HK-2 (cell line): Measurements from ENCODE around the gene PDE1C.
"Not testable (repeated sequence)": the region's sequence is repeated elsewhere in the genome, so short reads cannot be mapped to it uniquely, and the experiment has no call there.

Experiments used
- DNase-seq: peaks from one replicate; pipeline ENCODE4 v3.0.0-alpha.2; 2018; ENCODE audit not compliant: unreplicated experiment

The PDE1C gene

GRCh38 chr7:32043688-32044087 lies 26.5 kb downstream of the PDE1C start:
- DNase-seq = no peak

GRCh38 chr7:32042900-32043299 lies 27.3 kb downstream of the PDE1C start:
- DNase-seq = no peak

- no peak for DNase-seq
These were observed 31.0 kb downstream of the PDE1C start for GRCh38 chr7:32039000-32039756.

- DNase-seq = no peak
These were observed 32.5 kb downstream of the PDE1C start for GRCh38 chr7:32037650-32038198.

GRCh38 chr7:32036557-32036956 lies 33.6 kb downstream of the PDE1C start:
- DNase-seq = no peak

- DNase-seq = no peak
These were observed 36.2 kb downstream of the PDE1C start for GRCh38 chr7:32034052-32034451.

- DNase-seq = no peak
These were observed 37.2 kb downstream of the PDE1C start for GRCh38 chr7:32033006-32033405.

- no peak for DNase-seq
These were observed 38.0 kb downstream of the PDE1C start for GRCh38 chr7:32032211-32032610.

GRCh38 chr7:32030904-32031692 lies 39.1 kb downstream of the PDE1C start:
- no peak for DNase-seq

- DNase-seq = no peak
These were observed 44.2 kb downstream of the PDE1C start for GRCh38 chr7:32026083-32026425.

GRCh38 chr7:32025381-32026082 lies 44.7 kb downstream of the PDE1C start:
- no peak for DNase-seq

GRCh38 chr7:32023376-32023775 lies 46.8 kb downstream of the PDE1C start:
- DNase-seq = no peak

- no peak for DNase-seq
These were observed 47.2 kb downstream of the PDE1C start for GRCh38 chr7:32022966-32023365.

GRCh38 chr7:32020551-32021159 lies 49.6 kb downstream of the PDE1C start:
- DNase-seq = no peak

GRCh38 chr7:32018845-32019578 lies 51.2 kb downstream of the PDE1C start:
- no peak for DNase-seq

GRCh38 chr7:32015133-32015532 lies 55.1 kb downstream of the PDE1C start:
- DNase-seq = no peak

- DNase-seq = not testable (repeated sequence)
These were observed 56.7 kb downstream of the PDE1C start for GRCh38 chr7:32013471-32013870.

GRCh38 chr7:32005577-32005976 lies 64.6 kb downstream of the PDE1C start:
- DNase-seq = no peak

GRCh38 chr7:32001948-32002347 lies 68.3 kb downstream of the PDE1C start:
- DNase-seq = no peak

GRCh38 chr7:31997423-31997822 lies 72.8 kb downstream of the PDE1C start:
- no peak for DNase-seq

GRCh38 chr7:31995134-31995533 lies 75.1 kb downstream of the PDE1C start:
- DNase-seq = no peak
